NCI-H526 (cell line): ENCODE results near the gene KRTAP20-4.

ENCODE experiments used
- DNase-seq, 2 experiments: peaks; one replicate each; lab custom pipeline; 2025; lab: John Stamatoyannopoulos, UW

KRTAP20-4 gene

GRCh38 chr21:30620522-30620921 lies at the start of gene KRTAP20-4:
TSS of gene KRTAP20-4 (plus strand) at chr21:30620627.
- DNase-seq: no peak

- DNase-seq: no peak
These were observed 42.7 kb upstream of the KRTAP20-4 start for GRCh38 chr21:30577766-30578165.

DNA sequence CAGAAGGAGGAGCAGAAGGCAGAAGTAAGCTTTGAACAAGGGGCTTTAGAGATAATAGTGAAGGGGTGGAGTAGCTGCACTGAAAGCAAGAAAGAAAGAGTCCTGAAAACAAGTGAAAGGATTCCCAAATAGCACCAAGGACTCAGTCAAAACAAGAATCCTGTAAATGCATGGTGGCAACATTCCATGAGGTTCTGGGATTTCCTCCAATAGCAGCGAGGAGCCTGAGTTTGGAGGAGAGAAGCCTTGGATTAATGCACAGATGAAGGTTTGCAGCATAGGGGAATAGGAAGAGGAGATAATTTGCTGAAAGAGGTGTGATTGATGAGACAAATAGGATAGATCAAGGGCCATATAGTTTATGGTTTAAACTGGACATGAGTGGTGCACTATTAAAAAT lies 41.1 kb upstream of the KRTAP20-4 start:
- no peak for DNase-seq

DNA sequence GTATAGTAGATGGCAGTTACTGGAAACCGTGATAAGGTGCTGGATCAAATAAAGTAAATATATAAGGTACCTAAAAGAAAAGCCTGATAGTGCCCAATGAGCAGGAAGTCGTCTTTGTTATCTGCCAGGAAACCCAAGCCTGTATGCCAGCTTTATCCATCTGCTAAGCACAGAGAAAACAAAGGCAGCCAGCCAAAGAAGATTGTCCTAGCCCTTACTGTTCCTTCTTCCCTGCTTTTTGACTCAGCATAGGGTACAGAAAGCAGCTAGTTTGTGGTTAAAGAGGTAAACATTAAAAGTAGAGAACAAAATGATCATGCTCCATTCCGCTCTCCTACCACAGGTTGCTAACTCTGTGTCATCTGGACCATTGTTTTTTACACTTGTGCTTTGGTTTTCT lies 40.3 kb upstream of the KRTAP20-4 start:
- DNase-seq: no peak

DNA sequence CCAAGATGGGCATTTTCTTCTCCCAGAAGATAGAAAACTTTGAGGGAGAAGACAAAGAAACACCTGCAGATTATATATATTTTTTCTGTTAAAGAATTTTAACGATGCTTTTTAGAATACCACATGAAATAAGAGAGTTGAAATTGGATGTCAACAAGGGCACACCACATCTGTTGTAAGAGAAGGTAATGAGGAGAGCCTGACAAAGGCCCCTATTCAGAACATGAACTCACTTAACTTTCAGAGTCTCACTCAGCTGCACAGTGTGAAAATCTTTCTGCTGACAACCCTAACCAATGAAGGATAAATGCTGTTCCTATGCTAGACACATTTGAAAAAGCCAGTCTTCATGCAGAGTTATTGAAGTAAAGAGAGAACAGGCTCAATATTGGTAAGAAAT lies 37.6 kb upstream of the KRTAP20-4 start:
- DNase-seq: no peak

- DNase-seq: no peak
These were observed 30.1 kb upstream of the KRTAP20-4 start, which contains the start of gene KRTAP22-2 for GRCh38 chr21:30590297-30590696. TSS of gene KRTAP22-2 (minus strand) at chr21:30590397.

DNA sequence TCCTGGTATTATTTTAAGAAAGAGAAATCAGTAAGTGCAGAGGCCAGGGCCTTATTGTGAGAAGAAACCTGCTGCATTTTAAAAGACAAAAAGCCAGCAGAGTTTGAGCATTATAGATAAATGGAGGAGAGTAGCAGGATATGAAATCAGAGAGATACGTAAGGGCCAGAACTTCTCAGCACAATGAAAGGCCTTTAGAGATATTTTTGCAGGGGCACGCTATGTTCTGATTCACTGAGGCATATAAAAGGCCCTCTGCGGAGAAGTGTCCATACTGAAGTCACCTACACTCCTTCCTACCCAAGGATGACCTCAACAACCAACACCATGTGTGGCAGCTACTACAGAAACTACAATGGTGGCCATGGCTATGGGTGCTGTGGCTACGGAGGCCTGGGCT lies 28.3 kb upstream of the KRTAP20-4 start, which contains the start of gene KRTAP6-3:
TSS of gene KRTAP6-3 (plus strand) at position 301 of the 400 bp plus-strand sequence. CDS start at position 307, 6 bp downstream.
- DNase-seq: no peak

GRCh38 chr21:30598802-30599201 lies 21.6 kb upstream of the KRTAP20-4 start, which contains the start of gene KRTAP6-2:
TSS of gene KRTAP6-2 (minus strand) at chr21:30598902. CDS start at chr21:30598874, 28 bp downstream.
- no peak for DNase-seq

DNA sequence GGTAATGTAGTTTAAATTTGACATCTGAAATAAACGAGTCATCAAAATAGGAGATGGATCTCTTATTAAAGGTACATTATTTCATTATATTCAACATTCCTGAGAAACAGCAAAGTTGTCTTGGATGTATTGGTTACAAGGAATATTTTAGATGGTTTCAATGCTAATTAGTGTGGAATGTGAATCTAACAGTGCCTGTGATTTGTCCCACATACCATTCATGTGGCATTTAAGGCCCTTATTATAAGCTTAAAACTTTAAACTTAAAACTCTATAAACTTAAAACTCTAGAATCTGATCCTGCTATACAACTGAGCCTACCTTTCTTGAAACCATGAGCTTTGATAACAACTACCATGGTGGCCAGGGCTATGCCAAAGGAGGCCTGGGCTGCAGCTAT lies 19.6 kb upstream of the KRTAP20-4 start, which contains the start of gene KRTAP22-1:
TSS of gene KRTAP22-1 (plus strand) at position 301 of the 400 bp plus-strand sequence.
- DNase-seq: no peak

- no peak for DNase-seq
These were observed 14.5 kb upstream of the KRTAP20-4 start for GRCh38 chr21:30605968-30606367.

GRCh38 chr21:30612132-30612531 lies 8.3 kb upstream of the KRTAP20-4 start:
- no peak for DNase-seq

- no peak for DNase-seq
These were observed 6.6 kb upstream of the KRTAP20-4 start, which contains the start of gene KRTAP6-1 for GRCh38 chr21:30613836-30614235. TSS of gene KRTAP6-1 (minus strand) at chr21:30613930. CDS start at chr21:30613904, 26 bp downstream.

- DNase-seq: no peak
These were observed 5.2 kb upstream of the KRTAP20-4 start for GRCh38 chr21:30615199-30615598.

DNA sequence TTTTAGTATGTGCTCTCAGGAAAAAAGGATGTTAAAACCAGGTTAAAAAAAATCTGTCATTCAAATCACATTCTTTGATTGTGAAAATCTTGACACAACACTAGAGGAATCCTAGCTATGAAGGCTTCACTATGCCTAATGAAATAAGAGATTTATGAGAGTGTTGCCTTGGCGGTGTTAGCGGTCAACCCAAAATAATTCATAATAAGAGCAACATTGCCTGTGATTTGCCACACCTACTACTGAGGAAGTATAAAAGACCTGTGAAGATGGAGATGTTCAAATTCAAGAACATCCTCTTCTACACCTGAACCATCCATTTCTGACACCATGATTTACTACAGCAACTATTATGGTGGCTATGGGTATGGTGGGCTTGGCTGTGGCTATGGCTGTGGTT lies 4.3 kb upstream of the KRTAP20-4 start, which contains the start of gene KRTAP20-1:
TSS of gene KRTAP20-1 (plus strand) at position 301 of the 400 bp plus-strand sequence. CDS start at position 331, 30 bp downstream.
- DNase-seq: no peak

- no peak for DNase-seq
These were observed 347 bp upstream of the KRTAP20-4 start for GRCh38 chr21:30620080-30620479.

DNA sequence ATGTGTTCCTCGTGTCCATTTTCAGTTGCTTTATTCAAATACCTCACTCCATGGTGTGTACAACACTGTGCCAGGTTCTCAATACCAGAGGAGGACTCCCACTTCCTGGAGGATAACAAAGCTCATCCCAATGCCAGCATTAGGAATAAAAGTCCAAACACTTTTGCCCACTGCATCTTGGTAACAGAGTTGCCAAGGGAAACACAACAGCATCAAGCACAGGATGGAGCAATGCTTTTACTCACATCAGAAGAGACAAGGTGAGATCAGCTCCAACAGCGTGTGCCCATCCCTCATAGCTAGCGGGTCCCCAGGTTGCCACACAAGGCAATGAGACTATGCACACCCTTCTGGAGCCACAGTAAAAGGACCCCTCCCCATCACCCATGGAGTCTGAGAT lies 2.9 kb downstream of the KRTAP20-4 start:
- DNase-seq: no peak

DNA sequence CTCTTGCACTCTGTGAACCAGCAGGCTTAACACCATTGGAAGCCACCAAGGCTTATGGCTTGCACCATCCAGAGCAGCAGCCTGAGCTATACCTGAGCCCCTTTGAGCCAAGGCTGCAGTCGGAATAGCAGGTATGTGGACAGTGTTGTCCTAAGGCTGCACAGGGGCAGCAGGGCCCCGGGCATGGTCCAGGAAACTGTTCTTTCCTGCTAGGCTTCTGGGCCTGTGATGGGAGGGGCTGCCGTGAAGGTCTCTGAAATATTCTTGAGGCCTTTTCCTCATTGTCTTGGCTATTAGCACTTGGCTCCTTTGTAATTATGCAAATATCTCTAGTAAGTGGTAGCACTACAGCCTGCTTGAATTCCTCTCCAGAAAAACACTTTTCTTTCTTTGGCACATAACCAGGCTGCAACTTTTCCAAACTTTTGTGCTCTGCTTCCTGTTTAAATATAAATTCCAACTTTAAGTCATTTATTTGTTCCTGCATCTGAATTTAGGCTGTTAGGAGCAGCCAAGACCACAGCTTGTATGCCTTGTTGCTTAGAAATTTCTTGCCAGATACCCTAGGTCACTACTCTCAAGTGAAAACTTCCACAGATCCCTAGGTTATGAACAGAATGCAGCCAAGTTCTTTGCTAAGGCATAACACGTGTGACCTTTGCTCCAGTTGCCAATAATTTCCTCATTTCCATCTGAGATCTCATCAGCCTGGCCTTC lies 5.2 kb downstream of the KRTAP20-4 start:
- DNase-seq: no peak

- DNase-seq: no peak
These were observed 7.7 kb downstream of the KRTAP20-4 start for GRCh38 chr21:30628109-30628508.

GRCh38 chr21:30629200-30629599 lies 8.8 kb downstream of the KRTAP20-4 start:
- DNase-seq: no peak

DNA sequence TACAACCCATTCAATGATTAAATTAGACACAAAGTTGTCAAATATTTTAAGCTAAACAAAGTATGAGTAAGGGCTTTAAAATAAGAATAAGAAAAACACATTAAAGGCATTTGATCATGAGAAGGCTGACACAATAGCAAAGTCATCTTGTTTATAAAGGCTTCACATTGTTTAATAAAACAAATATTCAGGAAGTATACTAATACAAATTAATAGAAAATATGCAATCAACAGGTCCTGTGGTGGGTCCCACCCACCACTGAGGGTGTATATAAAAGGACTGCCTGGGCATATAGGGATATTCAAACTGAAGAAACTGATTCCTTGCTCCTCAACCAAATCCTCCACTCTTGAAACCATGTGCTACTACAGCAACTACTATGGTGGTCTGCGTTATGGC lies 14.5 kb downstream of the KRTAP20-4 start, which contains the start of gene KRTAP20-2:
TSS of gene KRTAP20-2 (plus strand) at position 301 of the 400 bp plus-strand sequence. CDS start at position 359, 58 bp downstream.
- no peak for DNase-seq

DNA sequence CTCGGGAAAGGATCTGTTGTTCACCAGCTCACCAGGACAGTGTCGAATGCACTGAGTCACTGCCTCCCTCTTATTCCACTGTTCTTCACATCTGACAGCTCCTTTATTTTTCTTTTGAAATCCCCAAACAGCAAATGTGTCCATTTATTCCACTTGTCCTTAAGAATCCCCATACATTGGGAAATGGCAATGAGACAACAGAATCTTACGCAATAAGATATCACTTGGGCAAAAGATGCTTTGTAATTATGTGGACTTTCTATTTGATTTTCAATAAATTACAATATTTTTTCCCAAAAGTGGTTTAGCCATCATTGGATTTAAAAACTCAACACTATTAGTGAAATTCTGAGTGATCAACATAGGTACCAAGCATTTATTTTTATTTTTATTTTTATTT lies 18.3 kb downstream of the KRTAP20-4 start:
- DNase-seq: no peak

DNA sequence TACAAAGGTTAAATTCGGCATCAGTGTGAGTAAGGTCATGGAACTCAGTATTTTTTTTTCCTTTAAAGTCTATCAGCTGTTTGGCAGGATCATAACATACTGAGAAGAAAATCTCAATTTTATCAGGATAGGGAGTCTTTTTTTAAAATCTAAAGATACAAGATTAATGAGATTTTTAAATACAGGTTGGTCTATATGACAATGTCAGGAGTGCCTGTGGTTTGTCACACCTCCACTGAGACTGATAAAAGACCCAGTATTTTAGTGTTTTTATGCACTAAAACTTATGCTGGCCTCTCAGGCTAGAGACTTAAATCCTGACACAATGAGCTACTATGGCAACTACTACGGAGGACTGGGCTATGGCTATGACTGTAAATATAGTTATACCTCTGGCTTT lies 22.1 kb downstream of the KRTAP20-4 start, which contains the start of gene KRTAP20-3:
TSS of gene KRTAP20-3 (plus strand) at position 301 of the 400 bp plus-strand sequence.
- no peak for DNase-seq

DNA sequence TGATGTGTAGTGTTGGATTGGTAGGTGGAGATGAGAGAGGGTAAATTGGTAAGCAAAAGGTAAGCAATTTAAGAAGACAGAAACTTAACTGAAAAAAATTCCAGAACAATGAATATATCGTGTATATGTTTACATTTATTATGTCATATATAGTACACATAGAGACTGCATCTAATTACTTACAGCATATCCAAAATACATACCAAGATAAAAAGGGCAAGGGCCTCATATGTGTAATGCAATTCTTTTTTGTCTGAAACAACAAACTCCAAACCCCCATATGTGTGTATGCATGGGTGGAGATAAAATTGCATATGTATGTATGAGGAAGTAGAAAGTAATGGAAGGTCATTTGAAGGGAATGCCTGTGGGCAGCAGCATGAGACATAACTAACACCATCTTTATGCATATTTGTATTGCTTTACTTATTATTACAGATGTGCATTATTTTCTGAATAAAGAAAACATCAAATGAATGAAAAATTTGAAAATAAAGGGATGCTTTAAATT lies 26.5 kb downstream of the KRTAP20-4 start:
- no peak for DNase-seq
